Fibroblast of mammary gland (primary cell): ENCODE measurements around the gene NOD1.
A peak's percentile ranks its signal among the peaks of the same experiment; 100 is the strongest.

ENCODE experiments used
- DNase-seq: peaks from one replicate; pipeline ENCODE4 v3.0.0-alpha.2; 2010; ENCODE audit warnings: low read depth
- H3K4me3 ChIP-seq: 2 replicates; pipeline ENCODE4 v1.5.1; 2011; ENCODE audit warnings: low read depth, mild to moderate bottlenecking, low read length, moderate library complexity; ENCODE audit not compliant: control insufficient read depth
- CTCF ChIP-seq: conservative IDR thresholded peaks from 2 replicates; pipeline ENCODE4 v1.5.1; 2011; ENCODE audit warnings: low read depth, low read length, inconsistent platforms; ENCODE audit not compliant: control insufficient read depth, insufficient read depth

NOD1 gene

GRCh38 chr7:30429156-30429530, 49.4 kb downstream of the NOD1 start:
- no peak for TF ChIP-seq CTCF
- DNase-seq: no peak
- H3K4me3 ChIP-seq: no peak overlapping the region

DNA sequence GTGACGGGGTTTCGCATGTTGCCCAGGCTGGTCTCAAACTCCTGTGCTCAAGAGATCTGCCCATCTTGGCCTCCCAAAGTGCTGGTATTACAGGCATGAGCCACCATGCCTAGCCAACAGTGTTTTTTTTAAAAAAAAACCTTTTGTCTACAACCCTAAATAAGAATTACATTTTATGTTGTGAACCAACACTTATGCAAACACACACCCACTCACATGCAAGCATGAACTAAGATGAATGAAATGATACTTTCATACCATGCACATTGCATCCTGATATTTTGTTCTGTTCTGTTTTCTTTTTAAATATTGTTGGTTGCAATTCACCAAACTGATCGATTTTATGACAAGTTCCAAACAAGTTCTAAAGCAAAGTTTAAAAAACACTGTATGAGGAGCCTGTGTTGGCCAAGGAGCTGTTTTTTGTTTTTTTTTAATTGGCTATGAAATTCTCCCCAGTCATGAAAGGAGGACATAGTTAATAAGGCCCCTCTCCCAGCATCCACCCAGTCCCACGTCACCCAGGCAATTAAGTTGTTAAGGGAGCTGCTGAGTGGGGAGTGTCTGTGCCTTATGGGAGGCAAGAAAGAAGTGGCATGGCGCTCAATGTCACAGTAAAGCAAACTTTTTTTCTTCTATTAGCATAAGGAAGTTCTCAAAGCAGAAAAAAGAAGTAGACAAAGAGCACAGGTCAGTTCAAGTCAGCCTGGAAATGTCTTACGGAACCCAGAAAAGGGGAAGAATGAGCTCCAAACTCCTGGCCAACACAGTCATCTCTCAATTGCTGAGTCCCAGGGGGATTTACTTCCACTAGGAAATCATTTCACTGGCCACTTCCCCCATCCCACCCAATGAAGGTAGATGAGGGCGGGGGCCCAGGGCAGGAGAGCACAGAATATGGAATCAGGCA, 50.1 kb downstream of the NOD1 start:
- no peak overlapping the region for H3K4me3 ChIP-seq
- no peak for DNase-seq
- TF ChIP-seq CTCF: no peak

- no peak for TF ChIP-seq CTCF
- H3K4me3 ChIP-seq: no peak overlapping the region
- DNase-seq: no peak
These were observed 51.1 kb downstream of the NOD1 start for GRCh38 chr7:30427296-30428070.

- DNase-seq: no peak
- TF ChIP-seq CTCF: no peak
- H3K4me3 ChIP-seq: no peak overlapping the region
These were observed 54.1 kb downstream of the NOD1 start for GRCh38 chr7:30424506-30424905.

- no peak overlapping the region for H3K4me3 ChIP-seq
- DNase-seq: no peak
- no peak for TF ChIP-seq CTCF
These were observed 54.6 kb downstream of the NOD1 start for GRCh38 chr7:30423788-30424505.

DNA sequence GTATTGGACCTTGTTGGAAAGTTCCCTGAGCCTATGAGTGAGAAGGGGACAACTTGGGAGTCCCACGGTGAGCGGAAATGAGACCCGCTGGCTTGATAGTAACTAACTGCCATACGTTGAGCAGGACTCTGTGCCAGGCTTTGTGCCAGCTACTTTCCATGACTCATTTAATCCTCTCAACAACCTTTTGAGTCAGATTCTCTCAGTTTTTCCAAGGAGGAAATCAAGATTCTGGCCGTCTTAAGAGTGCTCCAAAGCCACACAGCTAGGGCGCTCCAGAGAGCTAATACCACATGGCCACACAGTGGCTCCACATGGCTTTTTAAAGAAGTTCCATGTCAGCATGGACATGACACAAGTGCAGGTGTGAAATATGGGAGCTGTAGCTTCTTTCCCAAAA, 55.7 kb downstream of the NOD1 start:
- TF ChIP-seq CTCF: no peak
- H3K4me3 ChIP-seq: no peak overlapping the region
- peak; percentile 63 for DNase-seq
